ENCODE results near the gene CST9L.
A peak's percentile ranks its signal among the peaks of the same experiment; 100 is the strongest.

CST9L gene

GRCh38 chr20:23554401-23554800, 13.9 kb downstream of the CST9L start:
- DNase-seq, result no peak
- in situ Hi-C loops (cut with MboI; ENCODE audit: low pct_unique_long_range_greater_than_20kb, low sequenced_read_pairs), result no loop called here

DNA sequence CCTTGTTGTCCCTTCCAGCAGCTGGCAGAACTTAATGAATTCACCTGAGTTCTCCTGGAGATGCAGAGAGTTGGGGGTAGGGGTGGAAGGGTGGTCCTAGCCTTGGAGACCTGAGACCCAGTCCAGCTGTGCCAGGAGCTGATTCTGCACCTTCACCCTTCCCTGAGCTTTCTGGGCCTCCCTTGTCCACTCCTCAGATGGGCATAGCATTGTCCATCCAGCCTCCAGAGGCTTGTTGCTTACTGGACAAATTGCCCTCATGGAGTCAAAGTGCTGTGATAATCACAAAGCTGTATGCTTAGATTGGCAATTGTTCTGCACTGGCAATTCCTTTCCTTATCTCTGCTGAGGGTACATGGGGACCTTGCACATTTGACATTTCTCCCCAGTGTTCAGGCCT, 16.5 kb downstream of the CST9L start:
- no peak for DNase-seq
- in situ Hi-C loops (cut with MboI; ENCODE audit: low pct_unique_long_range_greater_than_20kb, low sequenced_read_pairs), result no loop called here

GRCh38 chr20:23551383-23551782, 16.9 kb downstream of the CST9L start:
- in situ Hi-C loops (cut with MboI; ENCODE audit: low pct_unique_long_range_greater_than_20kb, low sequenced_read_pairs), result no loop called here
- no peak for DNase-seq

- DNase-seq, result no peak
- in situ Hi-C loops (cut with MboI; ENCODE audit: low pct_unique_long_range_greater_than_20kb, low sequenced_read_pairs), result no loop called here
Observed at GRCh38 chr20:23550227-23550626, 18.1 kb downstream of the CST9L start.

DNA sequence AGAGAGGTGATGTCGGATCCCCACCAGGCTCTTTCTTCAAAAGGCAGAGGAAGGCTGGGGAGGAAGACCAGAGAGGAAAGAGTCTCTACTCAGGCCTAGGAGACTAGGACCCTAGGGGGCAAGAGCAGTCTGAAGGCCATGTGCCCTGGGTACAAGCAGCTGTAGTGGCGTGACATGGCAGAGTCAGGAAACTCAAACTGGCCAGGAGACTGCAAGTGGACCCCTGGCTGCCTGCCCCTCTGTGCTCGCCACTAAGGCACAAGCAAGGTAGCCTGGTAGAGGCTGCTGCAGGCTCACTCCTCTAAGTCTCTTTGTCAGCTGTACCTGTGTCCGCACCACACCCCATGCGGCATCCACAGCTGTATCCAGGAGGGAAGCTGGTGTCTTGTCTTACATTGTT, 19.9 kb downstream of the CST9L start:
- DNase-seq, result no peak
- in situ Hi-C loops (cut with MboI; ENCODE audit: low pct_unique_long_range_greater_than_20kb, low sequenced_read_pairs), result no loop called here

- no peak for DNase-seq
Observed at GRCh38 chr20:23547613-23548012, 20.7 kb downstream of the CST9L start.

GRCh38 chr20:23546435-23547144, 21.7 kb downstream of the CST9L start:
- DNase-seq, result no peak
- in situ Hi-C loops (cut with MboI; ENCODE audit: low pct_unique_long_range_greater_than_20kb, low sequenced_read_pairs), result no loop called here

More at GRCh38 chr20:23547613-23548012, 20.7 kb downstream of the CST9L start:
- in situ Hi-C loops (cut with MboI; ENCODE audit: low pct_unique_long_range_greater_than_20kb, low sequenced_read_pairs), result no loop called here

- in situ Hi-C loops (cut with MboI; ENCODE audit: low pct_unique_long_range_greater_than_20kb, low sequenced_read_pairs), result no loop called here
- no peak for DNase-seq
Observed at GRCh38 chr20:23544133-23544532, 24.2 kb downstream of the CST9L start.

DNA sequence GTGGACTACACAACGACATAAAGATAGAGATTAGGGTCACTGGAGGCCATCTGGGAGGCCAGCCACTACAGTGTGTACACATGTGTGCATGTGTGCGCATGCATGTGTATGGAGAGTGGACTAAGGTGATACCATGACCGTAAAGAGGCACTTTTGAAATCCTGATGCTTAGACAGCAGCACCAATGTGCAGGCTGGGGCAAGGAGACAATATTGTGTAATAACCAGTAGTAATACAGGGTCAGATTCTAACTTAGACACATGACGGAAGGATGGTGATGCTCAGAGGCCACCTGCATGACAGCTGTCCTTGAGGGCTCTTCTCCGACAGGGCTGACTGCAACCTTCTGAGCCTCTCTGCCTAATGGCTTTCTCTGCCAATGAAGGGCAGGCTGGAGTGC, 25.5 kb downstream of the CST9L start:
- in situ Hi-C loops (cut with MboI; ENCODE audit: low pct_unique_long_range_greater_than_20kb, low sequenced_read_pairs), result no loop called here
- no peak for DNase-seq

GRCh38 chr20:23541776-23542175, 26.5 kb downstream of the CST9L start:
- no peak for DNase-seq
- in situ Hi-C loops (cut with MboI; ENCODE audit: low pct_unique_long_range_greater_than_20kb, low sequenced_read_pairs), result no loop called here

- peak; percentile 36 for DNase-seq
- in situ Hi-C loops (cut with MboI; ENCODE audit: low pct_unique_long_range_greater_than_20kb, low sequenced_read_pairs), result no loop called here
Observed at GRCh38 chr20:23541330-23541729, 27.0 kb downstream of the CST9L start.

DNA sequence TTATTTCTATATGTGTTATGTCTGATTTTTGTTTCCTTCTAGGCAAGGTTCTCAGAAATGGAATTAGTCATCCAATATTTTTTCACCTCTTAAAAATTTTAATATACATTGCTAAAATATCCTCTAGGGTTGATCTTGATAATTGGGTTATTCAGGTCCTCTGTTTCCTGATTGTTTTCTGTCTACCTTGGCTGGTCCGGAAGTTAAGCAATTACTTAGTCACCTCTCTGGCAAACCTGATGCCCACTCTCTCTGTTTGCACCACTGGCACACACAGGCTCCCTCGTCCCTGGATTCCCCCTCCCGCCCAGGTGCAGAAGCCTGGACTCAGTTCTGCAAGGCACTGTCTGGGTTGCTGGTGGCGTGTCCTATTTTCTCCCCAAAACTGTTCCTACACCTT, 27.7 kb downstream of the CST9L start:
- in situ Hi-C loops (cut with MboI; ENCODE audit: low pct_unique_long_range_greater_than_20kb, low sequenced_read_pairs), result no loop called here
- no peak for DNase-seq

- in situ Hi-C loops (cut with MboI; ENCODE audit: low pct_unique_long_range_greater_than_20kb, low sequenced_read_pairs), result no loop called here
- no peak for DNase-seq
Observed at GRCh38 chr20:23537030-23537429, 31.3 kb downstream of the CST9L start.

DNA sequence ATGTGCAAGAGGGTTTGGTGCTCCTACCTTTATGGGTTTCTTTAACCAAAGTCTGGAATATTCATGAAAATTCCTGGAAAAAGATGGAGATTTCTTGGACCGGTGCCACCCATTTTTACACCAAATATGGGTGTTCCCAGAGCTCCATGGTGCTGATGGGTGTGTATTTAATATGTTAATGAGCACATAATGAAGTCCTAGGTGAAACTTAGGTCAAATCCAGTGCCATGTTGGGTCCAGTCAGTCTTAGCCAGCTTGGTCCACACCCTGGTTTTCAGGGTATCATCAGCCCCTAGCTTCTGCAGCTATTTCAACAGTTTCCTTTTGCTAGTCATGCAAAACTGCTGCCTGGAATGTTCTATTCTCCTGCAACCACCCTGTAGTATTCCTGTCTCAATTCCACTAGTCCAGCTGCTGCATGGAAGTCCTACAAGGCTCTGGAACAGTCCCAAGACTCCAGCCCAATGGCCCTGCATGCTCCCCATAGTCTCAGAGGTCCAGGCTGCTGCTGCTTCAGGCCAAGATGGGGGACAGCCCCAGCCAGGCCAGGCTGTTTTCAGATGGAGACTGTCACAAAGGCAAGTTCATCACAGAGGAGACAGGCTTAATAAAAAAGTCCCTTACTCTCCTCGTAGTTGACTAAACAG, 31.8 kb downstream of the CST9L start:
- in situ Hi-C loops (cut with MboI; ENCODE audit: low pct_unique_long_range_greater_than_20kb, low sequenced_read_pairs), result no loop called here

DNA sequence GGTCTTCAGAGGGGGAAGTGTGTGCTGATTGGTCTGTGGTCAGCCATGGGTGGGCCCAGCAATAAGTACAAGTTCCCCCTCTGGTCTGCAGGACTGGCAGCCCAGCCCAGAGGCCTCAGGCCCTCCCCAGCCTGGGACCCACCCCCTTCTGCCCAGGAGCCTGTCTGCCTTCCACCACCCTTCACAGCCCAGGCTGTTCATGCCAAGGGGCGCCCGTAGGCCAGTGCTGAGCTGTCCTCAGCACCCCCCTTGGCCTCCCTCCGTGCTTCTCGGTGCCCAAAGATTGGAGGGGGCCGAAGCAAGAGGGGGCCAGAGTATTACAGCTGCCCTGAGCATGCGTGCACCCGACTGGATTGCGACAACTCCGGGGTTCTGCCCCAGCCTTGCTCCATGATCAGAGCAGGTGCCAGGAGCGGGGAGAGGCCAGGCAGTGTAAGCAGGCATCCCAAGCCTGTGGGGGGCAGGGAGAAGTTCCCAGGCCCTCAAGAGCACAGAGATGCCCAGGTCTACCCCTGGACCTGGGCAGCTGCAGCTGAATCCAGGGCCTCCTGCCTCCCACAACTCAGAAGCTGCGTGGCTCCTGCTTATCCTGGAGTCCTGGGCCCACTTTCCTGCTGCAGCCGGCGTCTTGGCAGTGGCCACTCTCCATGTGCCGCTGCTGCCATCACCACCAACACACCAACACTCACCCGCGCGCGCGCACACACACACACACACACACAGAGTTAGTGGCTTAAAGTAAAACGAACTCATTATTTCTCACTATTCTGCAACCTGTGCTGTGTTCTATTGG, 33.3 kb downstream of the CST9L start:
- no peak for DNase-seq
- in situ Hi-C loops (cut with MboI; ENCODE audit: low pct_unique_long_range_greater_than_20kb, low sequenced_read_pairs), result no loop called here

More for the DNA sequence above, 31.8 kb downstream of the CST9L start:
- DNase-seq, result no peak

DNA sequence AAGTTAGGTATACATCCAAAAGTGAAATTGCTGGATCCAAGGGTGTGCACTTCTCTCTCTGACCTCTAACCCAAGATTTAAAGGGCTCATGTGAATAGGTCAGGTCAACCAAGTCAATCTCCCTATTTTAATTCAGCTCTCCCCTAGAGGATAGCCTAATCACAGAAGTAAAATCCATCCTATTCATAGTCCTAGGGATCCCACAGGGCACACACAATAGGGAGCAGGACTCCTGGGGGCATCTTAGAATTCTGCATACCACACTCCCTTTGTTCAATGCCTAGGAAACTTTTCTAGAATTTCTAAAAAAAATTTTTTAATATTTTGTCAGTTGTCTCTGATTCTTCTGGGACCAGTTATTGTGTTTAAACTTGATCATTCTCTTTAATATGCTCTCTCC, 35.1 kb downstream of the CST9L start:
- in situ Hi-C loops (cut with MboI; ENCODE audit: low pct_unique_long_range_greater_than_20kb, low sequenced_read_pairs), result no loop called here

GRCh38 chr20:23532533-23532932, 35.8 kb downstream of the CST9L start:
- in situ Hi-C loops (cut with MboI; ENCODE audit: low pct_unique_long_range_greater_than_20kb, low sequenced_read_pairs), result no loop called here
- DNase-seq, result no peak

More for the DNA sequence above, 35.1 kb downstream of the CST9L start:
- no peak for DNase-seq

GRCh38 chr20:23530937-23531567, 37.2 kb downstream of the CST9L start:
- in situ Hi-C loops (cut with MboI; ENCODE audit: low pct_unique_long_range_greater_than_20kb, low sequenced_read_pairs), result no loop called here
- DNase-seq, result no peak

GRCh38 chr20:23528867-23529431, 39.3 kb downstream of the CST9L start:
- no peak for DNase-seq
- in situ Hi-C loops (cut with MboI; ENCODE audit: low pct_unique_long_range_greater_than_20kb, low sequenced_read_pairs), result no loop called here
